Measurements from ENCODE around the gene CFL1.

CFL1 gene

DNA sequence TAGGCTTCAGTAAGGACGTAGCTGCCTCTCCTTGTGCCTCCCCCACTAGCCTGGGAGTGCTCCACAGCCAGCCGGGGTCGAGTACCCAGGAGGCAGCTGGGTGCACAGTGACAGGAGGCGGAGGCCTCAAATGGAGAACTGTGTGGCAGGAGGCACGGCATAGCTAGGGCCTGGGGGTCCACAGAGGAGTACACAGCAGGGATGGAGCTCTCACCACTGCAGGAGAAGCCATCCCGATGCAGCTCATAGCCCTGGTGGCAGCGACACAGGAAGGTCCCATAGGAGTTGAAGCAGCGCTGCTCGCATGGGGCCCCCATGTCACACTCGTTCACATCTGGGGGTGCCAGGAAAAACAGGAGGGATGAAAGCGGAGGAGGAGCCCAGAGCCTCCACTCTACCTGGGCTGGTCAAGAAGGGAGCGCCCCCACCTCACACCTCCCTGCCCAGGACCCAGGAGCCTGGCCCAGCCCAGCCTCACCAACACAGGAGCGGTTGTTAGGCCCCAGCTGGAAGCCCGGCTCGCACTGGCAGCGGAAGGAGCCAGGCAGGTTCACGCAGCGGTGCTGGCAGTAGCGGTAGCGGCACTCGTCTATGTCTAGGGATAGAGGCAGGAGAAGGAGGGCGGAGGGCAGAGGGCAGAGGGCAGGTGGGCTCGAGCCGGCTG, 11.8 kb upstream of the CFL1 start:
- no peak for DNase-seq (ENCODE audit: low spot score)

DNA sequence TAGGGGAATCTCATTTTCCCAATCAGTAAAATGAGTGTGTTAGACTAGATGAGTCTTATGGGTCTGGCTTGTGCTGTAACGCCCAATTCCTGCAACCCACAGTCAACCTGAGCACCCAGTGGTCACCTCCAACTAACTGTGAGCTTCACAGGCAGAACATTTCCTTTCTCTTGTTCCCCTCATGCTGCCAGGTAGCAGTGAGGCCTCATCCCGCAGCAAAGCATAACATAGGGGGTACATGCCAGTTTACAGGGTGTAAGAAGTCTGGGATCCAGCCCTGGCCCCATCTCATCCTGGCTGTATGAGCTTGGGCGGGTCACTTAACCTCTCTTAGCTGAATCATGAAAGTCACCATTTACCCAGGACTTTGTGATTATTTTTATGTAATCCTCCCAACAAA, 10.9 kb upstream of the CFL1 start:
- DNase-seq (ENCODE audit: low spot score) = no peak

DNA sequence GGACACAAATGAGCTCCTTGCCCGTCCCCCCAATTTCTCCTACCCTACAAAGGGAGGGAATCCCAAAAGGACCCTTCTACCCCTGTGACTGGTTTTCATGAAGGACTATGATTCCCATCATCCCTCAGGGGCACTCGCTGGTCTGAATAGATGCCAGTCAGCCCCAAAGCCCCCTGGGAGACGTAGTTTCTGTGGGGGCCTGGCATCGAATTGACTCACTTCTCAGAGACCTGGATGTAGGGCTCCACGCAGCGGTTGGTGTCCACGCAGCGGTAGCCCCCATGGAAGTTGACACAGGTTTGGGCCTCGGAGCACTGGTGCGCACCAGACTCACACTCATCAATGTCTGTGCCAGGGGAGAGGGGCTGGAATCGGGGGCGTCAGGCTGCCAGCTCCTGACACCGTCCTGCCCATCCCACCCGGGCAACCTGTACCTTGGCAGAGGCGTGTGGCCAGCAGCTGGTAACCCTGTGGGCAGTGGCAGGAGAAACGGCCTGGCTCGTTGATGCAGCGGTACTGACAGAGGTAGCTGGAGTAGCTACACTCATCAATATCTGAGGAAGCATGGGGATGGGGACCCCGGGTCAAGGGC, 10.2 kb upstream of the CFL1 start:
- peak; percentile 40 for DNase-seq (ENCODE audit: low spot score)

DNA sequence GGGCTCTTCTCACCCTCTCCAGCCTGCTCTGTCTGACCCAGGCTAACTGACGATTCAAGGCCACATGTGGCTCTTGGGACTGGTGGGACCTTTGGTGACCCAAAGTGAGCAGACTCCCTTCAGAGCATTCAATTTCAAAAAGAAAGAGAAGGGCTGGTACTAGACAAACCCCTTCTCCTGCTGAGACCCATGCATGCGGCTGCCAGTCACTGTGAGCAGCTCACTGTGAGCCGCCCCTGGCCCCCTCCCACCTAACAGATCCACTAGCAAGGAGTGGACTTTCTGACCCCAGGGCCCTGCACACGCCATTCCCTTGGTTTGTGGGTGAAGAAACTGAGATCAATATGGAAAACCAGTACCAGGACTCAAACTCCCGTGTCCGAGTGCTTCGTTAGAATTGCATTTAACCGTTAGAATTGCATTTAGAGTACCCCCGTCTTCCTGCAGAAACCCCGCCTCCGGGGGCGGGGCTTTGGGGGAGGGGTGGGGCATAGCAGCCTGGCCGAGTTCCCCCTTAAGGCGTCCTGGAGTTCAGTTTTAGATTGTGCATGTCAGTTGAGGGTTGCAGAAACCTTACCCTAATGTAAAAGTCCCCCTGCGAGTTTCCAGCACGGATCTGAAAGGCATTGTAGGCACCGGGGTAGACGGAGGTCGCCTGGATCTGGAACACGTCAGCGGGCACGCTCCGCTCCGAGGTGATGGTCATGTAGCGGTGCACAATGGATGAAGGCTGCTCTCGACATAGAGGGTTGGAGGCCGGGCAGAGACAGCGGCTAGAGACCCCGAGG, 9.5 kb upstream of the CFL1 start:
- DNase-seq (ENCODE audit: low spot score) = peak; percentile 61

DNA sequence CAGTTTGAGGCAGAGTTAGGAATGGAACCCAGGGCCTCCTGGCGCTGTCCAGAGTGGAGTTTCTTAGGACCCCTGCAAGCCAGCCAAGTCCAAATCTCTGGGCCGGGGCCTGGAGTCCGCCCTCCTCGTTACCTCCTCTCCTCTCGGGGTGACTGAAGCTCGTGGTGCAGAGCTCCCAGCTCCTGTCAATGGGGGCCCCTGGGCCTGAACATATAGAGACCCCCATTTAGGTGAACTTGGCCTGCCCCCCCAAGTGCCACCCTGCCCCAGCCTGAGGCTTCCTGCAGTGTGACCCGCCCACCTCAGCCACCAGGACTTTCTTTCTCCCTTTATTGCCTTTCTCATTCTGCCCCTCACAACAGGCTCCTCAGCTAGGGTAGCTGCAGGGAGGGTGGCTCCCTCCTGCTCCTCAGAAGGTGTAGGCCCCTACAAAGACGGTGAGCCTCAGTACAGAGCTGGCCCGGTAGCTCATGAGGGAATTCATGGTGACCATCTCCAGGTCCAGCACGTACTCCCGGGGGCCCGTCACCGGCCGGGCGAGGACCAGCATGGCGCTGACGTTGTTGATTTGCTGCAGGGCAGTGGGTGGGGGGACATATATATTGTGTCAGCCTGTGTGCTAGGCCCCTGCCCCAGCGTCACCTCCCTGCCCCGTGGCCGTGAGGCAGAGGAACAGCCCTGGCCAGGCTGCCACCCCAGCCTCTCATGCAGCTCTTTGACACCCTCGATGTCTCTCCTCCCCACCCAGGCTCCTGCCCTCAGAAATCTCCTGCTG, 8.7 kb upstream of the CFL1 start:
- no peak for DNase-seq (ENCODE audit: low spot score)

DNA sequence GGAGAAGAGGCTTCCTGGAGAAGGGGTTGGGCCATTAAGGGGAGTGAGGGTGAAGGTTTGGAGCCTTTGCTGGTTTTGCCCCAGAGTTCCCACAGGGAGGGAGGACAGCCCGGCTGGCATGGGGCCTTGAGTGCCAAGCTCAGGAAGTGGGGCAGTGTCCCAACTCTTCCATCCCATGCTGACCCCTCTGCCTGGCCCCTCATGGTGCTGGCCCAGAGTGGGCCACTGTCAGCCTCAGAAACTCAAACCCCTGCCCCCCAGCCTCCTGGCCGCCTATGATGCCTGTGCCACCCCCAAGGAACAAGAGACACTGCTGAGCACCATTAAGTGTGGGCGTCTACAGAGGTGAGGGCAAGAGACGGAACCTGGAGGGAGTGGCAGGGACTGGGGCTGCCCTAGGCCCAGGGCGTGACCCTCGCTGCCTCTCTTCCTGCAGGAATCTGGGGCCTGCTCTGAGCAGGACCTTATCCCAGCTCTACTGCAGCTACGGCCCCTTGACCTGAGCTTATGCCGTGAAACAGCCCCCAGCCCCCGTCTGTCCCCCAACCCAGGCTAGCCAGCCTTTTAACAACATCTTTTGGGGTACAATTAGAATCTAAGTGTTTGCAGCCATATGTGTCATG, 7.7 kb upstream of the CFL1 start:
- DNase-seq (ENCODE audit: low spot score) = no peak

DNA sequence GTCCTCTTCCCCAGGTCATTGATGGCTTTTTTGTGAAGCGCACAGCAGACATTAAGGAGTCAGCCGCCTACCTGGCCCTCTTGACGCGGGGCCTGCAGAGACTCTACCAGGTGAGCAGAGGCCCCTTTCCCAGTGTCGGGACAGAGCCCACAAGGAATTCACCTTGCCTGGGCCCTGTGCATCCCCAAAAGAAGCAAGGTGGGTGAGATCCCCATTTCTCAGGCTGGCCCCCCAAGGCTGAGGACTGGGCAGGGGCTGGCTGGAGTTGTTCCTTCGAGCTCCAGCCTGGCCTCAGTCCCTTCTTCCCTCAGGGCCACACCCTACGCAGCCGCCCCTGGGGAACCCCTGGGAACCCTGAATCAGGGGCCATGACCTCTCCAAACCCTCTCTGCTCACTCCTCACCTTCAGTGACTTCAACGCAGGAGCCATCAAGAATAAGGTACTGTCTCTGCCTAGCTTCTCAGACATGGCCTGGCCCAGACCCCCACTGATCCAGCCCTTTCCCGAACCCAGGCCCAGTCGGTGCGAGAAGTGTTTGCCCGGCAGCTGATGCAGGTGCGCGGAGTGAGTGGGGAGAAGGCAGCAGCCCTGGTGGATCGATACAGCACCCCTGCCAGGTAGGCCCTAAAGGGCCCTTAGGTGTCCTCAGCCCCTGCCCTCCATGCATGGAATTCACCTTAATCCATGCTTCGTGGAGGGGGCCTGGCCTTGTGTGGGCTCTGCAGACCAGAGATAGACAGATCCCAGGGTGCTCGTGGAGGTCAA, 6.9 kb upstream of the CFL1 start:
- no peak for DNase-seq (ENCODE audit: low spot score)

DNA sequence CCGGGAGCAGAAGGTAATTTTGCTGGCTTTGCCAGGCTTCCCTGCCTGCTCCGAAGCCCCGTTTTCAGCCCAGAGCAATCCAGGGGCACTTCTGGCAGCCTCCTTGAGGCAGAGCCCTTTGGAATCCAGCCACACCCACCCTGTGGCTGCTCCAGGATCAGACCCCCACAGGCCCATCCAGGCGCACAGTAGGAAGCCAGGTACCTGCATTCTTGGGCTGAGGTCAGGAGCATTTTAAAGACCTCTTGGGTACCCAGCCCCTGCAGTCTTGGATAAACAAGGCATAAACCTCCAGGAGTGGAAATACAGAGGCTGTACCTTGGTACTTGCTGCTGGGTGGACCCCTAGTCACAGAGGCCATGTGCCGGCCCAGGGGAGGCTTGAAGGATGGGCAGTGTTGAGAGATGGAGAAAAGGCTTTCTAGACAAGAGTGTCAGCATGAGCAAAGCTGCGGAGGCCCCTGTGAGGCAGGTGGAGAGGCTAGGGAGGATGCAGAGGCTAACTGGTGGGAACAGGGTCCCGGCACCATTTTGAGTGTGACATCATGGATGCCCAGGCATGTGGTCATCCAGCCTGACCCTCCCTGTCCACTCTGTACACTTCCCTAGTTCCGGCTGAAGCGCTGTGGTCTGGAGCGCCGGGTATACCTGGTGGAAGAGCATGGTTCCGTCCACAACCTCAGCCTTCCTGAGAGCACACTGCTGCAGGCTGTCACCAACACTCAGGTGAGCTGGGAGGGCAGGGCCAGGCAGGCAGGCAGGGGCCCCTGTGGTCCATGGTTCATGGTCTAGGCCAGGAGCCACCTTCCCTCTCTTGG, 6.1 kb upstream of the CFL1 start:
- DNase-seq (ENCODE audit: low spot score) = no peak

DNA sequence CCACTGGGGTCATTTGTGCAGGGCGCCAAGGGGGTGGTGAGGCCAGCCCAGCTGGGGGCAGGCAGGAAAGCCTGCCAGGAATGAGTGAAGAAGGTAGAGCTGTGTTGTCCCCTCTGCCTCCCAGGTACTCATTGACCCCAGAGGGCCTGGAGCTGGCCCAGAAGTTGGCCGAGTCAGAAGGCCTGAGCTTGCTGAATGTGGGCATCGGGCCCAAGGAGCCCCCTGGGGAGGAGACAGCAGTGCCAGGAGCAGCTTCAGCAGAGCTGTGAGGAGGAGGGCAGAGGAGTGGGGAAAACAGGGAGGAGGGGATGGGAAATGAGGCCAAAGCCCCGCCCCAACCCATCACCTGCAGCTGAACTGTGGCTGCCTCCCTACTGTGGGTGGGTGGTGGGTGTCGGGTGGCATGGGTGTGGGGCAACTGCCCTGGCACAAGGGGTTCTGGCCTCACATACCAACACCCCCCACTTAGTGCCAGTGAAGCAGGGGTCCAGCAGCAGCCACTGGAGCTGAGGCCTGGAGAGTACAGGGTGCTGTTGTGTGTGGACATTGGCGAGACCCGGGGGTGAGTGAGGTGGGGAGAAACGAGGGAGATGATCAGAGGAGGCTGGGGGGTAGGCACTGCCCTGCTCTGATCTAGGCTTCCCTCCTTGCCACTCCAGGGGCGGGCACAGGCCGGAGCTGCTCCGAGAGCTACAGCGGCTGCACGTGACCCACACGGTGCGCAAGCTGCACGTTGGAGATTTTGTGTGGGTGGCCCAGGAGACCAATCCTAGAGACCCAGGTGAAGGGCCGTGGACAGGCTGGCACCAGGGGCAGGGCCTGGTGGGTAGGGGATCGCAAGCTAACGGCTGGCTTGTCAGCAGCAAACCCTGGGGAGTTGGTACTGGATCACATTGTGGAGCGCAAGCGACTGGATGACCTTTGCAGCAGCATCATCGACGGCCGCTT, 5.2 kb upstream of the CFL1 start:
- DNase-seq (ENCODE audit: low spot score) = no peak

DNA sequence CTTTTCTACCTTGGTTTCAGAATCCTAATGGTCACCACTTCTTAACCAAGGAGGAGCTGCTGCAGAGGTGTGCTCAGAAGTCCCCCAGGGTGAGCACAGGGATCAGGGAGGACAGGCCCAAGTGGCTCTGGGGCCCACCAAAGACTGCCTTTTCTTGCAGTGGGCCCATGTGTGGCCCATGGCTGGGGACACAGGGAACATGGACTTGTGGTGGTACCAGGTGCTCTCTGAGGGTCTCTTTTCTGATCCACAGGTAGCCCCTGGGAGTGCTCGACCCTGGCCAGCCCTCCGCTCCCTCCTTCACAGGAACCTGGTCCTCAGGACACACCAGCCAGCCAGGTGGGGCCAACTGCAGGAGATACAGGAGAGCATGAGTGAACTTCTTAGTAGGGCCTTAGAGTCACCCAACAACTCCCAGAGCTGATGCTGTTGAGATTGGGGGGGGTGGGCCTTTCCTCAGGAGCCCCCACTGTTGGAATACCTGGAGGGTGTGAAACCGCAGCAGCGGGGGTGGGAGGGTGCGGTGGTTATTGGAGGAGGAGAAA, 4.3 kb upstream of the CFL1 start:
- no peak for DNase-seq (ENCODE audit: low spot score)

DNA sequence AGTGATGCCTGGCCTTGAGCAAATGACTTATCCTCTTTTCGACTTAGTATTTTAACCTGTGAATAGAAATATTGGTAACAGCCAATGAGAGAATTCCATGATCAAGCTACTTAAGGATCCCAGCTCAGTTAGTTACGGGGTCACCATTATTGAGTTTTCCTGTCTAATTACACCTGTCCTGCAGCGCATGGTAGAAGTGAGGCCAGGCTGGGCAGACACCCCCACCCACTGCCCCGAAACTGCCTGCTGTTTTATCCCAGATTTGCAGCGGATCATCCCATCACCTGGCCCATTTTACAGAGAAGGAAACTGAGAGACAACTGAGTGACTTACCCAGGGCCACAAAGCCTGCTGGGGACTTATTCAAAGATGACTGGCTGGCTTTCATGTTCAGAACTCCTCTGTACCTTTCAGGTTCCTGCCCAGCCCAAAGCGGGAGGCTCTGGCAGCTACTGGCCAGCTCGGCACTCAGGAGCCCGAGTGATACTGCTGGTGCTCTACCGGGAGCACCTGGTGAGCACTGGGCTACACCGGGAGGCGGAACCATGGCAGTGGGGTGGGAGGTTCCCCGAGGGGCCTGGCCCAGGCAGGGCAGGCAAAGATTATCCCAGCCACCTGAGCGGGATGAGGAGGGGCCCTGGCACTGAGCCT, 3.7 kb upstream of the CFL1 start:
- DNase-seq (ENCODE audit: low spot score) = no peak

DNA sequence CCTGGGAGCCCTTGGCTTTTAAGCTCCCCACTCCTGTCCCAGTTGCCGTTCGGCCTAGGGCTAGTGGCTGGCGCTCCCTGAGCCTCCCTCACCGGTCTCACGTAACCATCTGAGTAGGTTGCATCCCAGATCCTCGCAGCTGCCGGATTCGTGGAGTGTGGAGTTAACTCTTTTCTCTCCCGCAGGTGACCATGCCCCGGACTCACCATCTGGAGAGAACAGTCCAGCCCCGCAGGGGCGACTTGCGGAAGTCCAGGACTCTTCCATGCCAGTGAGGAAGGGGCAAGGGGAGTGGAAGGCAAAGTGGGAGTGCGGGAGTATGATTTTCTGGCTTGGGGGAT, 3.2 kb upstream of the CFL1 start:
- DNase-seq (ENCODE audit: low spot score) = no peak

DNA sequence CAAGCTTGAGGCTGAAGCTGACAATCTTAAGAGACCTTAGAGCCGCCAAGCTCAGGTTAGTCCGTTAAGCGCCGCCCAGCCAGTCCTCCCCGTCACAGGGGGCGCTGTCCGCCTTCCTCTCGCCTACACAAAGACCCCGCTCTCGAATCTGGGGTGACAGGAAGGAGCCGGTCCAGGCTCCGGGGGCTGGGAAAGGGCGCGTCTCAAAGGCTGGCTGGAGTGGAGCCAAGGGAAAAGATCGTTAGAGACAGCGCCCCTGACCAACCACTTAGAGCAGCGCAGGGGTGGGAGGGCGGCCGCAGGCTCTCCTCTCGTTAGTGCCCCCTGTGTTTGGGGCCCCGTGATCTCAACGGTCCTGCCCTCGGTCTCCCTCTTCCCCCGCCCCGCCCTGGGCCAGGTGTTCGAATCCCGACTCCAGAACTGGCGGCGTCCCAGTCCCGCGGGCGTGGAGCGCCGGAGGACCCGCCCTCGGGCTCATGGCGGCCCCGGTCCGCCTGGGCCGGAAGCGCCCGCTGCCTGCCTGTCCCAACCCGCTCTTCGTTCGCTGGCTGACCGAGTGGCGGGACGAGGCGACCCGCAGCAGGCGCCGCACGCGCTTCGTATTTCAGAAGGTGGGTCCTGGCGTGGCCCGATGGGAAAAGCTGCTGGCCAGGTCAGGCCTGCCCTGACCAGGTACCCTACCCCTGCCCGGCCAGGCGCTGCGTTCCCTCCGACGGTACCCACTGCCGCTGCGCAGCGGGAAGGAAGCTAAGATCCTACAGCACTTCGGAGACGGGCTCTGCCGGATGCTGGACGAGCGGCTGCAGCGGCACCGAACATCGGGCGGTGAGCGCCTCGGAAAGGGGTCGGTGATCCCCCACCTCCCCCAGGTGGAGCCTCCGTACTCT, 2.5 kb upstream of the CFL1 start, which contains the start of gene MUS81:
Gene MUS81 (plus strand): TSS at position 156 of the 887 bp plus-strand sequence. CDS start 321 bp downstream, at position 477.
- peak; percentile 97 for DNase-seq (ENCODE audit: low spot score)

DNA sequence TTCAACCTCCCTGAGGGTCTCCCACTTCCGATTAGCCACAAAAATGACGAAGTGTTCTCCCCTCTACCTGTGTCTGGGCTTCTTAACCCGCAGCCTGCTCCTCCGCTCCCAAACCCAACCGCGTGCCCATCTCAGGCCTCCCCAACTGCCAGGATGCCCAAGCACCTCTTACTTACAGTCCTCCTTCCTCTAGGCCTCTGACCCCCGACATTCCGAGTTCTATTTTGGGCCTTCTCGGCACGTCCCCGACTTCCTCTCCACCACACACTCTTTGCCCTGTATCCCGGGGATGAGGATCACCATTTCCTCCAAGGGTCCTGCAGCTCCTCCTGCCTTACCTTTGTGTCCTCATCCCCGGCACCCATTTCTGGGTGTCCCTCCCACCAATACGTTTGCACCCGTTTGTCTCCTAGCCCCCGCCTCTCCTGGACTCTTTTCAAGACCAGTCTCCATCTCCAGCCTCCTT, 1.9 kb upstream of the CFL1 start:
- DNase-seq (ENCODE audit: low spot score) = no peak

DNA sequence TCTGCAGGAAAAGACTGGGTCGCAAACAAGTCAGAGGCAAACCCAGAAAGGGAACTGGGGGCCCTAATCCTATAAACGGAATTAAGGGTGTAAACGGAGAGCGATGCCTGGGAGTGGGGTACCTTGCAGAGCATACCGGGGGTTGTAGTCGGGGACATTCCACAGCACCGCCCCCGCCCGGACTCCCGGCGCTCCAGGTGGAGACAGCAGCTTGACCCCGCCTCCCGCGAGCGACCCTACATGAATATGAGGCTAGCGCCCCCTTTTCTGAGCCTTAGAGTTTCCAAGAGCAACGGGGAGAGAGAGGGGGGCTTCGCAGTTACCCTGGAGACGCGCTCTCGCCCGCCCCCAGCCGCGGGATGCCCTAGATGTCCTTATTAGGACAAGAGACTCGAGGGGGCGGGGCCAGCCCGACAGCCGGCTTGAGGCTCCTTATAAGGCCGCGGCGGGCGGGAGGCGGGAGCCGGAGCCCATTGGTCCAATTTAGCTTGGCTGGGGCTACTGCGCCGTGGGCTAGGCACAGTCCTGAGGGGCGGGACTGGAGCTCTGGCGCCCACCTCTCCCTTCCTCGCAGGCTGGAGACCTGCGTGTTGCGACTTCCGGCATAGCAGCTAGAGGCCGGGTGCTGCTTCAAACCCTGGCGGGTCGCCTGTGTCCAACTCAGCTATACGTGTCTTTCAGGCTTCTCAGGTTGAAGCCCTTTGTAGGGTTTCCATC, 1.3 kb upstream of the CFL1 start:
- peak; percentile 98 for DNase-seq (ENCODE audit: low spot score)

DNA sequence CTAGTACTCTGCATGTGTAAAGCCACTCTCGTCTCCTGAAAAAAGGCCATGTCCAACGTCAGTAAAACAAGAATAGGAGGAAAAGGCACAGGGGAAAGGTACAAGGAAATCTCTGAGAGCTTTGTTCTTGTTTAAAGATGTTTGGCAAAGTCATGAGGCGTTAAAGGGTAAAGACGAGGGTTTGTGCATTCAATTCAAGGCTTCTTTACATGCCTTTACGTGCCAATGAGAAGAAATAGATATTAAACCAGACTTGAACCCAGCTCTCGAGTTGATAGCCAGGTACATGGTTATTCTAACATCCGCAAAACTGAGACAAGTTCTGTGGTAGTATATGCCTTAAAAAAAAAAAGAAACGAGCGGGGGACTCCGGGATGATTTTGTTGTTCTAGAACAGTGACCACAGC, 704 bp upstream of the CFL1 start:
- peak; percentile 75 for DNase-seq (ENCODE audit: low spot score)

DNA sequence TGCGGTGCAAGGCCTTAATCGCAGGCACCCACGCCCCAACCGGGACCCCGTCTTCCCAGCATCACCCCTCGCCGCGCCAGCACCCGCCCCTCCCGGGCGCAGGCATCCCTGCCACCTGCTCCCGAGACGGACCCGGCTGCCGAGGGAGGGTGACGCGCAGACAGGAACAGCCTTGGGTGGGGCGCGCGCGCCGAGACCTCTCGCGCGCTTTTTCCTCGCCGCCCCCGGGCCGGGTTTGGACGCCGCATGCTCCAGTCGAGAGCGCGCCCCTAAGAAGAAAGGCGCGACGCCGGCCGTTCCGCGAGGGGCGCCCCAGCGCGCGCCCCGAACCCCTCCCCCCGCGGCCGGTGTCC, 504 bp downstream of the CFL1 start:
- DNase-seq (ENCODE audit: low spot score) = peak; percentile 70

All from NAMALWA (cell line).